IPS-15b (cell line): ENCODE results near the gene DEXI.

Experiments
- H3K27me3 ChIP-seq: one replicate; pipeline ENCODE4 v1.6.1; 2013; ENCODE audit warnings: low read length; ENCODE audit not compliant: control insufficient read depth, insufficient read depth
- H3K36me3 ChIP-seq: one replicate; pipeline ENCODE4 v1.6.1; 2013; ENCODE audit warnings: low read length; ENCODE audit not compliant: control insufficient read depth, insufficient read depth
- H3K4me1 ChIP-seq: one replicate; pipeline ENCODE4 v1.6.1; 2013; ENCODE audit warnings: mild to moderate bottlenecking, low read length; ENCODE audit not compliant: control insufficient read depth, insufficient read depth
- H3K4me3 ChIP-seq: one replicate; pipeline ENCODE4 v1.5.1; 2013; ENCODE audit warnings: low read depth, low read length
- H3K9ac ChIP-seq: one replicate; pipeline ENCODE4 v1.6.1; 2013; ENCODE audit warnings: low read depth, mild to moderate bottlenecking, low read length
- H3K9me3 ChIP-seq: one replicate; pipeline ENCODE4 v1.6.1; 2013; ENCODE audit warnings: mild to moderate bottlenecking, low read length; ENCODE audit not compliant: control insufficient read depth, insufficient read depth

Gene DEXI

GRCh38 chr16:10895053-10895946 is 47.0 kb downstream of the DEXI start:
- H3K36me3 ChIP-seq = no peaks in the 10 kb centered on the region
- H3K9ac ChIP-seq = no peak overlapping the region

DNA sequence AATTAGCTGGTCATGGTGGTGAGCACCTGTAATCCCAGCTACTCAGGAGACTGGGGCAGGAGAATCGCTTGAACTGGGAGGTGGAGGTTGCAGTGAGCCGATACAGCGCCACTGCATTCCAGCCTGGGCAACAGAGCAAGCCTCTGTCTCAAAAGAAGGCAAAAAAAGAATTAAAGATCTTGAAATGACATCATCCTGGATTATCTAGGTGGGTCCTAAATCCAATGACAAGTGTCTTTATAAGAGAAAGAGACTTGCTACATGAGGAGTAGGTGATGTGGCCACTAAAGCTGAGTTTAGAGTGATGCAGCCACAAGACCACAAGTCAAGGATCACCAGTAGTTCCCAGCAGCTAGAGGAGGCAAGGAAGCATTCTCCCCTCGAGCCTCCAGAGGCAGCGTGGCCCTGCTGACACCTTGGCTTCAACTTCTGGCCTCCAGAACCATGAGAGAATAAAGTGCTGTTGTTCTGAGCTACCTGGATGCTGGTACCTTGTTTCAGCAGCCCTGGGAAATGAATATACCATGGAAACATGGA is 49.4 kb downstream of the DEXI start:
- no peaks in the 10 kb centered on the region for H3K36me3 ChIP-seq
- H3K4me3 ChIP-seq = no peak overlapping the region
- H3K4me1 ChIP-seq = peaks cover 10% of the 10 kb centered on the region
- H3K9me3 ChIP-seq = no peaks in the 10 kb centered on the region
- H3K27me3 ChIP-seq = no peaks in the 10 kb centered on the region
- H3K9ac ChIP-seq = no peak overlapping the region

More at GRCh38 chr16:10895053-10895946, 47.0 kb downstream of the DEXI start:
- Histone ChIP-seq H3K27me3 (no peaks in the 10 kb centered on the region), H3K4me3 (no peak overlapping the region), H3K4me1 (peaks cover 10% of the 10 kb centered on the region), H3K9me3 (no peaks in the 10 kb centered on the region)

DNA sequence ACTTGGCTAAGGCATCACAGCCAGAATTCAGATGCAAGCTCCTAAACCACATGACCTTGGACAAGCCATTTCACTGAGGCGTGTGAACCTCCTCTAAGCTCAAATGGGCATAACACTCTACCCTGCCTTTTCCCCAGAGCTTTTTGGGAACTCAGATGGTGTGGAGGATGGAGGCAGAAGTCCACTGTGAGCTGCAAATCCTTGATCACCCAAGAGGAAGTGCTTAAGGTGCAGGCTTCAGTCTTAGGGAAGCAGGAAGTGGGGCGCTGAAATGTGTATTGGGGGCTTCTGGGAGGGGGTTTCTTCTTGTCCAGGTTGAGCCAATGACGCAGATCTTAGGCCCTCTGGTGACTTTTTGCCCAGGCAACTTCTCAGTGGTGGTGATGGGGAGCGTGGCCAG is 52.4 kb downstream of the DEXI start:
- H3K4me3 ChIP-seq = no peak overlapping the region
- peaks cover 3% of the 10 kb centered on the region for H3K4me1 ChIP-seq
- H3K9ac ChIP-seq = no peak overlapping the region
- no peaks in the 10 kb centered on the region for H3K9me3 ChIP-seq
- H3K36me3 ChIP-seq = no peaks in the 10 kb centered on the region
- H3K27me3 ChIP-seq = no peaks in the 10 kb centered on the region

DNA sequence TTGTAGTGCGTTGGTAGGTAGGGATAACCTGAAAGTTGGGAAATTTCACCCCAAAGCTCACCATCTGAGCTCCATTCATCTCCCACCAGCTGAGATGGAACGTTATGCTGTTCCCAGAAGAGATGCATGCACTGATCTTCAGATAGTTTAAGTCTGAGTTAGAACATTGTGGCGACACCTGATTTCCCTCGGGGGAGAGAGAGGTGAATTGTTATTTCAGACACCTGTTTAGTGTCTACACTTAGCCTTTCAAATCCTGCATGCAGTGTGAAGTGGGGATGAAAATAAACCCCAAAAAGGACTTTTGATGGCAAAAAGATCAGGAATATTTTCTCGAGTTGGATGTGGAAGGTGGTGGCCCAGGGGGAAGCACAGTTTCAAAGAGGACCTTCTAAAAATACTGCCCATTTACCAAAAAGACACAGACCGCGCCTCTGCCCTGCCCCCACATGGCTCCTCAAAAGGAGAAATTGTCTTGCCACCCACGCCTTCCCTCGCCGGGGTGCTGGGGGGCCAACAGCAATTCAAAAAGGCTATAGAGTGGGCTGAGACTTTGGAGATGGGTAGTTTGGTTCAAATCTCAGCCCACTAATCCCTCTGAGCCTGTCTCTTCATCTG is 53.8 kb downstream of the DEXI start:
- H3K27me3 ChIP-seq = no peaks in the 10 kb centered on the region
- no peaks in the 10 kb centered on the region for H3K4me1 ChIP-seq
- H3K9ac ChIP-seq = no peak overlapping the region
- no peaks in the 10 kb centered on the region for H3K9me3 ChIP-seq
- H3K36me3 ChIP-seq = no peaks in the 10 kb centered on the region
- H3K4me3 ChIP-seq = no peak overlapping the region

GRCh38 chr16:10885246-10885645 is 57.0 kb downstream of the DEXI start:
- Histone ChIP-seq H3K4me3 (no peak overlapping the region), H3K36me3 (no peaks in the 10 kb centered on the region), H3K4me1 (no peaks in the 10 kb centered on the region), H3K27me3 (peaks cover 10% of the 10 kb centered on the region), H3K9ac (no peak overlapping the region), H3K9me3 (no peaks in the 10 kb centered on the region)

GRCh38 chr16:10883004-10883403 is 59.3 kb downstream of the DEXI start:
- H3K4me1 ChIP-seq = peaks cover 2% of the 10 kb centered on the region
- H3K27me3 ChIP-seq = peaks cover 33% of the 10 kb centered on the region
- H3K9ac ChIP-seq = no peak overlapping the region
- no peaks in the 10 kb centered on the region for H3K9me3 ChIP-seq
- no peak overlapping the region for H3K4me3 ChIP-seq
- H3K36me3 ChIP-seq = no peaks in the 10 kb centered on the region

DNA sequence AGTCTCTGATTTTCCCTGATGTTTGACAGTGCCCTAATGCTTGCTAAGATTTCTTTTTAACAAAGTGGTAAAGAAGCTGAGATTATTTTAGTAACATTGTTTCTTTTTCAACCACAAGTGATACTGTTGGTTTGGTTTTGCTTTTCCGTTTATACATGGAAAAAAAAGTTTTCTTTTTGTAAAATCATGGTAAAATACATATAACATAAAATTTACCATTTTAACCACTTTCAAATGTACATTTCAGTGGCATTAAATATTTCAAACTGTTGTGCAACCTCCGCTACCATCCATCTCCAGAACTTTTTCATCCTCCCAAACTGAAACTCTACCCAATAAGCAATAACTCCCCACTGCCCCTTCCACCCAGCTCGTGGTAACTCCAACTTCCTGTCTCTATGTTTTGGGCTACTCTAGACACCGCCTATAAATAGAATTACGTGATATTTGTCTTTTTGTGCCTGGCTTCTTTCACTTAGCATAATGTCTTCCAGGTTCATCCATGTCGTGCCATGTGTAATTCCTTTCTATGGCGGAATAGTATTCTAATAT is 60.7 kb downstream of the DEXI start:
- Histone ChIP-seq H3K4me1 (peaks cover 6% of the 10 kb centered on the region), H3K27me3 (peaks cover 41% of the 10 kb centered on the region), H3K9ac (no peak overlapping the region), H3K36me3 (no peaks in the 10 kb centered on the region), H3K9me3 (no peaks in the 10 kb centered on the region), H3K4me3 (no peak overlapping the region)

GRCh38 chr16:10880594-10881452 is 61.4 kb downstream of the DEXI start:
- H3K4me3 ChIP-seq = no peak overlapping the region

DNA sequence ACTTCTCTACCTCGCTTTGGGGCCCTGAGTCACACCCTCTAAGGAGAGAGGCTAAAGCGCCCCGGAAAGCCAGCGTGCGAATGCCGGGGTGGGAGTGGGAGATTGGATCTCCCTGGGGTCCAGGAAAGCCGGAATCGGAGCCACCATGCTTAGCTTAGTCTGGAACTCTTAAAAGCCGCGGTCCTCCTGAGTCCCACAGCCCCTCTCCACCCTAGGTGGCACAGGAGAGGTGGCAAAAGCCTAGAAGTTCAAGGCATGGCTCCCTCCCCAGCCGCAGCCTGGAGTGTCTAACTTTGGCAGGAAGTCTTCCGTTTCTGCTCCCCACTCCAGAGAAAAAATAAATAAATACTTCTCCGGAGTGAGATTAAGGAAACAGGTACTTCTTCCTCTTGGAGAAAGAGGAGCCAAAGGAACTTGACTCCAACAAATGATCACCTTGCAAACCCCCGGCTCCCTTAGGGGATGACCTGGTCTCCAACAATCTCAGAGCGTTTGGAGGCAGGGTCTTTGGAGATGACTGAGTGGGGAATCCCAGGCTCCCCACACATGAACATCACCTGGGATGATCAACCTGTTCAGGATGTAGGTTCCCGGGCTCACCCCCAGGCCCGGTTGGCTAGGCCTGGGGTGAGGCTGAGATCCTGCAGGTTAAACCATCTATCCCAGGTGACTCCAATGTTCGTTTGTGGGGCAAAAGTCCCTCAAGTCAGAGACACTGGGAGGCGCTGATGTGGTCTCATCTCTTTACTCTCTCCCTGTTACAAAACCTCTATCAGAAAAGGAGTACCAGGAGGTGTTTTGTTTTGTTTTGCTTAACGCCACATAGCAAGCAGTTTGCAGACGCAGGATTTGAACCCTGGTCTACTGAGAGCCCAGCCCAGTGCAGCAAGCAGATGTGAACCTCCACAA is 62.3 kb downstream of the DEXI start:
- Histone ChIP-seq H3K9me3 (no peaks in the 10 kb centered on the region), H3K27me3 (peaks cover 41% of the 10 kb centered on the region), H3K9ac (no peak overlapping the region), H3K36me3 (no peaks in the 10 kb centered on the region), H3K4me3 (peak overlapping the region; percentile 47), H3K4me1 (peaks cover 6% of the 10 kb centered on the region)

More at GRCh38 chr16:10880594-10881452, 61.4 kb downstream of the DEXI start:
- Histone ChIP-seq H3K9me3 (no peaks in the 10 kb centered on the region), H3K4me1 (peaks cover 6% of the 10 kb centered on the region), H3K27me3 (peaks cover 41% of the 10 kb centered on the region), H3K36me3 (no peaks in the 10 kb centered on the region), H3K9ac (no peak overlapping the region)
